GM06990 (cell line): Measurements from ENCODE around the gene DUSP10.

Experiments used
- DNase-seq: peaks from one replicate; pipeline ENCODE4 v3.0.0-alpha.2; 2011; ENCODE audit not compliant: insufficient read length; ENCODE audit errors: extremely low read depth
- H3K27me3 ChIP-seq: replicated peaks from 2 replicates; pipeline ENCODE4 v1.6.0; 2011; ENCODE audit warnings: low read length; ENCODE audit not compliant: control insufficient read depth, insufficient read depth
- H3K36me3 ChIP-seq: 2 replicates; pipeline ENCODE4 v1.5.1; 2011; ENCODE audit warnings: low read length; ENCODE audit not compliant: control insufficient read depth, insufficient read depth
- H3K4me3 ChIP-seq: replicated peaks from 2 replicates; pipeline ENCODE4 v1.5.1; 2011; ENCODE audit warnings: low read depth, mild to moderate bottlenecking, control low read depth, low read length
- TF ChIP-seq, protein P1 (sequence below): IDR thresholded peaks from 2 replicates; pipeline ENCODE4 v1.5.1; 2011; ENCODE audit warnings: low read length, control low read depth, mild to moderate bottlenecking, inconsistent platforms; ENCODE audit not compliant: insufficient read depth, poor library complexity, severe bottlenecking

DUSP10 gene

GRCh38 chr1:221774054-221774842, 32.4 kb upstream of the DUSP10 start:
- Histone ChIP-seq H3K4me3 (no peak overlapping the region), H3K36me3 (no peaks in the 10 kb centered on the region), H3K27me3 (no peaks in the 10 kb centered on the region)
- TF ChIP-seq, protein P1, sequence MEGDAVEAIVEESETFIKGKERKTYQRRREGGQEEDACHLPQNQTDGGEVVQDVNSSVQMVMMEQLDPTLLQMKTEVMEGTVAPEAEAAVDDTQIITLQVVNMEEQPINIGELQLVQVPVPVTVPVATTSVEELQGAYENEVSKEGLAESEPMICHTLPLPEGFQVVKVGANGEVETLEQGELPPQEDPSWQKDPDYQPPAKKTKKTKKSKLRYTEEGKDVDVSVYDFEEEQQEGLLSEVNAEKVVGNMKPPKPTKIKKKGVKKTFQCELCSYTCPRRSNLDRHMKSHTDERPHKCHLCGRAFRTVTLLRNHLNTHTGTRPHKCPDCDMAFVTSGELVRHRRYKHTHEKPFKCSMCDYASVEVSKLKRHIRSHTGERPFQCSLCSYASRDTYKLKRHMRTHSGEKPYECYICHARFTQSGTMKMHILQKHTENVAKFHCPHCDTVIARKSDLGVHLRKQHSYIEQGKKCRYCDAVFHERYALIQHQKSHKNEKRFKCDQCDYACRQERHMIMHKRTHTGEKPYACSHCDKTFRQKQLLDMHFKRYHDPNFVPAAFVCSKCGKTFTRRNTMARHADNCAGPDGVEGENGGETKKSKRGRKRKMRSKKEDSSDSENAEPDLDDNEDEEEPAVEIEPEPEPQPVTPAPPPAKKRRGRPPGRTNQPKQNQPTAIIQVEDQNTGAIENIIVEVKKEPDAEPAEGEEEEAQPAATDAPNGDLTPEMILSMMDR: no peak
- DNase-seq: no peak

DNA sequence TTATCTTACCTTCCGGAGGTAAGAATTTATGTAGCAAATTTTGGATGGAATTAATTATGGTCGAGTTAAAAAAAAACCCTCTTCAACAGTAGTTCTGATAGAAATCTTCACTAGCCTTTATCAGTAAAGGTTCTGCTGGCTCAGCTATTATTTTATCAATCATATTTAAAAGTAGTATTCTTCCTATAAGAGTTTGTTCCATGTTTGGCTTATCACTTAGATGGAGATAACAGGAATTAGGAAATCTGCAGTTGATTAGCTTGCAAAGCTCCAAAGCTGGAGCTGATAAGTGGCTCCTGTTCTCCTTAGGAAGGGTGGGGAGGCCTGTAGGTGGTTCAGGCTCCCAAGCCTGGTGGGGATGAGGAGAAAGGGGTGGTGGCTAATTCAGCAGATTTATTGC, 31.5 kb upstream of the DUSP10 start:
- TF ChIP-seq, protein P1: no peak
- Histone ChIP-seq H3K4me3 (no peak overlapping the region), H3K27me3 (no peaks in the 10 kb centered on the region), H3K36me3 (no peaks in the 10 kb centered on the region)
- DNase-seq: no peak

- TF ChIP-seq, protein P1: no peak
These were observed 30.2 kb upstream of the DUSP10 start for GRCh38 chr1:221772117-221772516.

GRCh38 chr1:221768444-221769066, 26.7 kb upstream of the DUSP10 start:
- Histone ChIP-seq H3K4me3 (no peak overlapping the region), H3K36me3 (no peaks in the 10 kb centered on the region), H3K27me3 (no peaks in the 10 kb centered on the region)
- TF ChIP-seq, protein P1: no peak
- no peak for DNase-seq

More at GRCh38 chr1:221772117-221772516, 30.2 kb upstream of the DUSP10 start:
- H3K4me3 ChIP-seq: no peak overlapping the region
- no peaks in the 10 kb centered on the region for H3K36me3 ChIP-seq
- no peak for DNase-seq
- no peaks in the 10 kb centered on the region for H3K27me3 ChIP-seq

- DNase-seq: no peak
- Histone ChIP-seq H3K27me3 (no peaks in the 10 kb centered on the region), H3K4me3 (no peak overlapping the region), H3K36me3 (no peaks in the 10 kb centered on the region)
- TF ChIP-seq, protein P1: no peak
These were observed 24.3 kb upstream of the DUSP10 start for GRCh38 chr1:221766210-221766609.

GRCh38 chr1:221765527-221765926, 23.6 kb upstream of the DUSP10 start:
- DNase-seq: no peak
- H3K4me3 ChIP-seq: no peak overlapping the region
- H3K27me3 ChIP-seq: no peaks in the 10 kb centered on the region
- TF ChIP-seq, protein P1: no peak
- H3K36me3 ChIP-seq: no peaks in the 10 kb centered on the region
